IPS-18c (cell line): ENCODE measurements around the gene SETDB2.

Source experiments
- H3K4me3 ChIP-seq: 2 replicates; pipeline ENCODE4 v1.7.0; 2013; ENCODE audit warnings: low read depth, mild to moderate bottlenecking, low read length, moderate library complexity; ENCODE audit not compliant: insufficient read depth
- H3K9me3 ChIP-seq: one replicate; pipeline ENCODE4 v1.6.1; 2013; ENCODE audit warnings: mild to moderate bottlenecking, low read length, moderate library complexity; ENCODE audit not compliant: control insufficient read depth, insufficient read depth

Gene SETDB2, protein sequence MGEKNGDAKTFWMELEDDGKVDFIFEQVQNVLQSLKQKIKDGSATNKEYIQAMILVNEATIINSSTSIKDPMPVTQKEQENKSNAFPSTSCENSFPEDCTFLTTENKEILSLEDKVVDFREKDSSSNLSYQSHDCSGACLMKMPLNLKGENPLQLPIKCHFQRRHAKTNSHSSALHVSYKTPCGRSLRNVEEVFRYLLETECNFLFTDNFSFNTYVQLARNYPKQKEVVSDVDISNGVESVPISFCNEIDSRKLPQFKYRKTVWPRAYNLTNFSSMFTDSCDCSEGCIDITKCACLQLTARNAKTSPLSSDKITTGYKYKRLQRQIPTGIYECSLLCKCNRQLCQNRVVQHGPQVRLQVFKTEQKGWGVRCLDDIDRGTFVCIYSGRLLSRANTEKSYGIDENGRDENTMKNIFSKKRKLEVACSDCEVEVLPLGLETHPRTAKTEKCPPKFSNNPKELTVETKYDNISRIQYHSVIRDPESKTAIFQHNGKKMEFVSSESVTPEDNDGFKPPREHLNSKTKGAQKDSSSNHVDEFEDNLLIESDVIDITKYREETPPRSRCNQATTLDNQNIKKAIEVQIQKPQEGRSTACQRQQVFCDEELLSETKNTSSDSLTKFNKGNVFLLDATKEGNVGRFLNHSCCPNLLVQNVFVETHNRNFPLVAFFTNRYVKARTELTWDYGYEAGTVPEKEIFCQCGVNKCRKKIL

DNA sequence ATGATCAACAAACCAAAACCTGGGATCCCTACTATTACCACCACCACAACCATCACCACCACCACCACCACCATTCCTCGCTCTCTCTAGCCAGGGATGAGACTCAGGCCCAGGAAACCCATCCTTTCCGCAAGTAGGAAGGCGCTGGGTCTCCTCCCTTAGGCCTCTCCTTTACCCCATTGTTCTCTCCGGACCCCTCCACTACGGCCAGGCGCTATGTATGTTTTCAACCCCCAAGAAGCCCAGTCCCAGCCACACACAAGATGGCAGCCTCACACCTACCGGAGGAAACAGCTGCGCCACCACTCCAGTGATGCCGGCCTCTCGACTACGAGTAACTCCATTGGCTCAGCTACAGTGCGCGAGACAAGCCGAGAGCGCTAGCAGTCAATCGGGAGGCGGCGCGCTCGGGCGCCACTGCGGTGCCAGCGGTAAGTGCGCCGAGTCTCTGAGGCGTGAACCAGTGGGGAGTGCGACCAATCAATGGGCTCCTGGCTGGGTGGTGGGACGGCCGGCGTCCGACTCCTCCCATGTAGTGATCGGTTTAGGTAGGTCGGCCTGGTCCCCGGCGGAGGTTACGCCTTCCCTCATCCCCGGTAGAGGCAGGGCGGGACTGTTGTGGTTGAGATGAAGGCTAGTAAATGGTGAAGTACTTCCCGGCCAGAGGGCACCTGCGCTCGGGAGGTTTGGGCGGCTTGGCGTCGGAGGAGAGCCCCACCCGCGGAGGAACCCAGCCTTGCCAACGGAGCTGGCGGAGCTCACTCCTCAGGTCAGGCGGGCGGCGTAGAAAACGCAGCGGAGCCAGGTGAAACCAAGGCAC, at the start of gene SETDB2, which contains the start of gene CAB39L:
TSS of gene SETDB2 (plus strand) at position 571 of the 820 bp plus-strand sequence. CDS start 7,620 bp downstream, outside the sequence.
TSS of gene CAB39L (minus strand) at position 361 of the 820 bp plus-strand sequence. CDS start 61,154 bp downstream, outside the sequence.
- Histone ChIP-seq H3K4me3 (peak within 1 kb of the TSS; percentile 81), H3K9me3 (no peaks in the 10 kb centered on the region)

DNA sequence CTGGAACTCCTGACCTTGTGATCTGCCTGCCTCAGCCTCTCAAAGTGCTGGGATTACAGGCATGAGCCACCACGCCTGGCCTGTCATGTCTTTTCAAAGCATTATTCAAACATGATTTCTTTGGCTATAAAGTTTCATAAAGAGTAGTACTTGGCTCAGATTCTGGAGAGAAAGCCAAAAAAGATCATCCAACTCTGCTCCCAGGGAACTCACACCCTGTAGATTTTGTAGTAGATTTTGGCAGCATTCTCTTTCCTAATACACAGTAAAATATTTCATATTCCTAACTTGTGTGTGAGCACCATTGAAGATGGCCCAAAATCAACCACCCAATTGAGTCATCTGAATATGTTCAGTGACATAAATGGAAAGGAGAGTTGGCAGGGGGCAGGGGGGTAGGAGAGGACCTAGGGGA, 48.6 kb upstream of the SETDB2 start:
- Histone ChIP-seq H3K9me3 (no peaks in the 10 kb centered on the region), H3K4me3 (no peak overlapping the region)

DNA sequence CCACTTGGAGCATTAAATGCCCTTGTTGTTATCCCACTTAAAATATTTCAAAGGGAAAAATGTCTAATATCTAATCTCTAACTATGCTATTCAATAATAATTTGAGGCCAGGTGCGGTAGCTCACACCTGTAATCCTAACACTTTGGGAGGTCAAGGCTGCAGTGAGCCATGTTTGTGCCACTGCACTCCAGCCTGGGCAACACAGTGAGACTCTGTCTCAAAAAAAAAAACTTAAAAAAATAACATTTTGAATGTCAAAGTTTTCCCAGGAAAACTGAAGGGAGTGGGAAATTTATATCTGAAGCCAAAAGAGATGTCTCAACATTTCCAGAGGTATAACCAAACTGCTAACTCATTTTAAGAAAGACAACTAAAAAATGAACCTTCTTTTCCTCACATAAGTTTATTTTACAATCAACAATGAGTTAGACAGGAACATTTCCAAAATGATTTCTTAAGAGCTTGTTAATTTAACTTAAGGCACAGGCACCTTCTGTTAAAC, 48.1 kb upstream of the SETDB2 start:
- no peak overlapping the region for H3K4me3 ChIP-seq
- no peaks in the 10 kb centered on the region for H3K9me3 ChIP-seq

DNA sequence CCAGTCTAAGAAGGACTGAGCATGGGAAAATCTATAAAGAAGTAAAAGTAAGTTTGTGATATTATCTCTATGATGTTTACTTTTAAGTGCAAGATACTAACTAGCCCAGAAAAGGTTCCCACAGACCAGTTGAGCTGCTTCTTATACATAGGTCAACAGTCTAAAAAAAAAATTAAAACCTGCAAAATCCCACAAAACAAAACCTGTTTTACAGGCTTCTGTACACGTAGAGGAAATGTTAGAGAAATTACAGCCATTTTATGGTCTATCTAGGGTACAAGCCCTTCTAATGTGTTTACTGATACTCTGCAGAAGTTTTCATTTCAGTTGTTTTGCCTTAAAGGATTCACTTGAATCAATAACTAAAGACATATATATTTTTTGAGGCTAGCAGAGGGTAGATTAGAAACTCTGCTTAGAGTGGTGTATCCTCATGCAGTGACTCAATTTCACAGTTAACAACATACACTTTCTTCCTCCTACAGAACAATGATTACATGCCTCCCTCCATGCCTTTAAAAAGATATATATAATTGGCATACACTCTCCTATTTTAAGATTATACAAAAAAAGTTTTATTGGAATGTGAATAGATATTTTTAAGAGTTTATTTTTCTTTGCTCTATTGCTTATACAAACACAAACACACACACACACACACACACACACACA, 44.1 kb upstream of the SETDB2 start:
- Histone ChIP-seq H3K9me3 (no peaks in the 10 kb centered on the region), H3K4me3 (no peak overlapping the region)

DNA sequence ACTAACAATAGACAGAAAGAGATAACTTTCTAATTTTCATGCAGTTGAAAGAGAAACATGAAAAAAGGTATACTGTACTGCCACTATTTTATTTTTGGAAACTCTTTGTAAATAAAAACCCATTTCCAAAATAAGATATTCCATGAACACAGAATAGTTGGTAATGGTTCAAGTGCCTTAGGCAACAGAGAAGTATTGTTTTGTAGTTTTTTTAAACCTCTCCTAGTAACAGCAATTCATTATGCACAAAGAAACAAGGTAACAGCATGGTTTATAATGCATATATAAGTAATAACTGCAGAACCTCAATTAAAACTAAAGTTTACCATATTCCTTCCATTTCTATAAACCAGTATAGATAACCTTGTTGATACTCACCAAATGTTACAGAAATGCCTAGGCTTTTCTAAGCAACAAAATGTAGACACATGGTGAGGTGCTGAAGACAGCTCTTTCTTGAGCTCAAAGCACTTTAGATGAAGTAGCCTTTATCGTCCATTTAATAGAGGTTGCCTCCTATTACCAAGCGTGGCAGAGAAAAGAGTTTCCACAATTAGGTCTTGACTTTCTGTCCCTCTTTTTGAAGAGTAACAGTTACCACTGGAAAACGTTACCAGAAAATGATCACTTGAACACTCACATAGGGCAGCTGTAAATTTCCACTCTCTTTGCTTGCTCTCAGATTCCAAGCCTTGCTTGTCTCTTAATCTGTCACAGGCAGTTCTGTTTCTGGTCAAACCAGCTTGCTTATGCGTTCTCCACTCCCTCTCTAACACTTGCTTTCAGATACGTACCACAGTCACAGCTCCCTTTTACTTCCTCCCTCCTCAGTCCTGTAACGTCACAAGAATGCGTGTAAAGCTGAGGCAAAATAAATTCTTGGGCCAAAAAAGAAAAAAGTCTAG, 43.1 kb upstream of the SETDB2 start:
- H3K4me3 ChIP-seq = no peak overlapping the region
- no peaks in the 10 kb centered on the region for H3K9me3 ChIP-seq

DNA sequence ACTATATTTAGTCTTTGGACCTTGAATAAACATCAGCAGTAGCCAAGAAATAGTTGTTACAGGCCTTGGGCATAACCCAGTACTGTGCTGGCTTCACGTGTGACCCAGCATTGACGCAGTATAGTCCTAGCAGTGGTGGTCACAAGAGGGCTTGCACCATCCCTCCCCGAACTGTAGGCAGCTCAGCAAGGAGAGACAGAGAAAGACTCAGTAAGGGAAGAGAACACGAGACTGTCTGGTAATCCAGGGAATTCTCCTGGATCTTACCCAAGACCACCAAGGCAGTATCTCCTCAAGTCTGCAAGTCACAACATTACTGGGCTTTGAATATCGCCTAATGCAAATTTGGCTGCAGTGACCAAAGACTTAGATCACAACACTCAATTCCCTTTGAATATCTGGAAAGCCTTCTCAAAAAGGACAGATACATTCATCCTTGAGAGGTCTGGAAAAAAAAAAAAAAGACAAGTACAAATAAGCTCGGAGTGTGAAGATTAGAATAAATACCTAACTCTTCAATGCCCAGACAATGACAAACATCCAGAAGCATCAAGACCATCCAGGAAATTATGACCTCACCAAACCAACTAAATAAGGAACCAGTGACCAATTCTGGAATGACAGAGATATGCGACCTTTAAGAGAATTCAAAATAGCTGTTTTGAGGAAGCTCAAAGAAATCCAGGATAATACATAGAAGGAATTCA, 39.9 kb upstream of the SETDB2 start:
- no peak overlapping the region for H3K4me3 ChIP-seq
- H3K9me3 ChIP-seq = no peaks in the 10 kb centered on the region

DNA sequence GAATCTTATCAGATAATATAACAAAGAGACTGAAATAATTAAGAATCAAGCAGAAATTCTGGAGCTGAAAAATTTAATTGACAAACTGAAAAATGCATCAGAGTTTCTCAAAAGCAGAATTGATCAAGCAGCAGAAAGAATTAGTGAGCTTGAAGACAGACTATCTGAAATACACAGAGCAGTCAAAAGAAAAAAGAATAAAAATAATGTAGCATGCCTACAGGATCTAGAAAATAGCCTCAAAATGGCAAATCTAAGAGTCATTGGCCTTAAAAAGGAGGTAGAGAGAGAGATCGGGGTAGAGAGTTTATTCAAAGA, 39.4 kb upstream of the SETDB2 start:
- Histone ChIP-seq H3K4me3 (no peak overlapping the region), H3K9me3 (no peaks in the 10 kb centered on the region)

DNA sequence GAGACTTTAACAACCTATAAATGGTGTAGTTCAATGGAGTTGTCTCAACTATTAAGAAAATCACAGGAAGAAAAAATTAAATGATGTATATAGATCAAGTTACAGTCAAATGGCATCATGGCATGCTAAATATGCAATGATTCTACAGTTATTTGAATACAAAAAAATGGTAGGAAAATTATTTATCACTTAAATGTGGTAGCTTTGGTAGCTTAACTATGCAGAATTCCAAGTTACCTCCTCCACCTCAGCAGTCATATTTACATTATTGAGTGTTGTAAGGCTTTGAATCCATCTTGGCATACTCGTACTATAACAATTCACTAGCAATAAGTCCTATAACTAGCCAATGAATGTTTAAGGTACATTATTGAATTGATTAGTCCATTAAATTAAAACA, 37.0 kb upstream of the SETDB2 start:
- H3K9me3 ChIP-seq = no peaks in the 10 kb centered on the region
- no peak overlapping the region for H3K4me3 ChIP-seq

DNA sequence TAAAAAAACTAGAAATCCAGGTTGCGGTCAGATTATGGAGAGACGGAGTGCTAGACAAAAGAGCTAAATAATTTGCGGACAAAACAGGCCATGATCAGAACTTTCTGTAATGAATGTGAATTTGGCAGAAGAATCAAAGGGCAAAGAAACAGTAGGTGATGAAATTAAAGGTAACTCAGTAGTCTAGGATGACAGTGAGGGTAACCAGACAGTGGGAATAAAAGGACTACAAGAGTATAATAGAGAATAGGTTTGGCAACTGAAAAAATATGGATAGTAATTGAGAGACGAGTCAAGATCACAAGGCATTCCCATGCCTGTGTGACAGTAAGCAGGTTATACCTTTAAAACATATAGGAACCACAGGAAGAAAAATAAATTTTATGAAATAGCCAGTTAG, 36.1 kb upstream of the SETDB2 start:
- Histone ChIP-seq H3K4me3 (no peak overlapping the region), H3K9me3 (no peaks in the 10 kb centered on the region)

DNA sequence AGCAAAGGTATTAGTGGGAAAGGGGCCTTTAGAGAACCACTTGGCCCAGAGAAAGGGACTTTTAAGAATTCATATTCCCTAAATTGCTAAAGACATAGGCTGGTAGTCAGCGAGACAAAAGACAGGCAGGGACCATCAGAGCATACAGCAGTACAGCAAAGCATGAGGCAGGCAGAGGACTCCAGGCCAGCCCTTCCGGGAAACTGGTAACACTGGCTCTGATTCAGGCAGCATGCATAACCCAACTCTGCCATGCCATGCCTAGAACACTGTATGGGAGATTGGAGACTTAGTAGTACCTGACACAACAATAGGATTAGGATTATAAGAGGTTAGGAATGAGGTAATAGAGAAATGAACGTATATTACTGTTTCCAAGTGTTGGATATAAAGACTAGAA, 35.1 kb upstream of the SETDB2 start:
- Histone ChIP-seq H3K4me3 (no peak overlapping the region), H3K9me3 (no peaks in the 10 kb centered on the region)

DNA sequence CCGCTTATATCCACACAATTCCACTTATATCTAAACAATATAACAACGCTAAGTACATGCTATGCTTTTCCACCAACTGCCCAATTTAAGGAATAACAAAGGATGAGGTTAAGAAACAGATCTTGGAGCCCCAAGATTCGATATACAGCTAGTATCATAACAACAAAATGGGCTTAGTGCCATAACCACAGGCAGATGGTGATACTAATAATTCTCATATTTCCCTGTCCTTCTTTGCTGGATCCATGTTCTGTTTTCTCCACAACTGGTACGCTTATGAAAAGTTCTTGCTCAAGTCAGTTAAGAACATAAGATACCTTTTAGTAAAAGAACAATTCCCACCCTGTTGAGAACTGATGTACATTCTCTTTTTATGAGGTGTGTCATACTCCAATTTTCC, 34.1 kb upstream of the SETDB2 start:
- Histone ChIP-seq H3K4me3 (no peak overlapping the region), H3K9me3 (no peaks in the 10 kb centered on the region)

DNA sequence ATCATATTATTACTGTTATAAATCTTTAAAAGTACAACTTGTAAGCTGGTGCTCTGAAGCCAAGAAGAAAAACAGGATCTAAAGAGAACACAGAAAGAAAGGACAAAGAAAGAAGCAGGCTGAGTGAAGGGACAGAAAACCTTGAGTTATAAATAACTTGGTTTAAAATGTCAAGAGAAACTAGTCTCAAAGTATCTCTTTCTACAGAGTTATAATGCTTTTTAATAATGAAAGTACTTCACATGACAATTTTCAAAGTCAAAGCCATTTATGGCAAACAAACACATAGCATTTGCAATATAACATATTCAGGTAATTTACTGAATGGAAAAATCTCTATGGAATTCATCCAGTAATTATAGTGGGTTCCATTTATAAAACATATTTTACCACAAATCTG, 33.6 kb upstream of the SETDB2 start:
- Histone ChIP-seq H3K9me3 (no peaks in the 10 kb centered on the region), H3K4me3 (no peak overlapping the region)

DNA sequence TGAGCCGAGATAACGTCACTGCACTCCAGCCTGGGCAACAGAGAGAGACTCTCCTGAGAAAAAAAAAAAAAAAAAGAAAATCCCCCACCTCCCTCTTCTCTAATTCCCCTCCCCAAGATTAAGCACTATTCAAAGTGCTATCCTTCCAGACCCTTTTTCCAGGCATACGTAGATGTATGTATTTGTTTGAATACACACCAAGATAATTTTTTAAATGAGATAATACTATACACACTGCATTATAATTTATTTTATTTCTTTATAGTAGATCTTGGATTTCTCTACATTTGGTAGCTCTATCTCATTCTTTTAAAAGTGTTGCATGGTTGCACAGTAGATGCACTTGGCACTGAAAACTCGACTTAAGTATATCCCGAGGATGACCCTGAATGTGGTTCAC, 32.7 kb upstream of the SETDB2 start:
- Histone ChIP-seq H3K9me3 (no peaks in the 10 kb centered on the region), H3K4me3 (no peak overlapping the region)

DNA sequence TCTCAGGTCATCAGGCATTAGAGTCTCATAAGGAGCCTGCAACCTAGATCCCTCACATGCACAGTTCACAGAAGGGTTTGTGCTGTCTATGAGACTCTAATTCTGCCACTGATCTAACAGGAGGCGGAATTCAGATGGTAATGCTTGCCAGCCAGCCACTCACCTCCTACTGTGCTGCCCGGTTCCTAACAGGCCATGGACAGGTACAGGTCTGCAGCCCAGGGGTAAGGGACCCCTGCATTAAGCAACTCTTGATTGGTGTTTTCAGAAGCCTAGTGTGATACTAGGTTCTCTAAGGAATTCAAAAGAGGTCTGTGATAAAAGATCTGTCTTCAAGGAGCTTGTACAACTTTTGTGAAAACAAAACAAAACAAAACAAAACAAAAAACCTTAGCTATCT, 31.3 kb upstream of the SETDB2 start:
- Histone ChIP-seq H3K9me3 (no peaks in the 10 kb centered on the region), H3K4me3 (no peak overlapping the region)

DNA sequence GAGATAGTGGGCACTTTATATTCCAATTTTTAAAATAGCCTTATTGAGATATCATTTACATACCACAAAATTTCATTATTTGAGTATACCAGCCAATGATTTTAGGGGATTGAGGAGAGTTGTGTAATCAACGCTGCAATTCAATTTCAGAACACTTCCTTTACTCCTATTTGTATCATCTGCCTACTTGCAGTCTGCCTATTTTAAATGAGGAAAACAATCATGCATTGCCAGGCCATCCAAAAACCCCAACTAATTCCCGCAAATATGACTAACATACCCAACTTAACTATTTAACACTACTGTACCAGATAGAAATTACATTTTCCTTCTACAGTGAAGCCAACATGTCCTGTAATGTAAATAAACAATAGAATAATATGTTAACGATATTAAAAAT, 26.9 kb upstream of the SETDB2 start:
- Histone ChIP-seq H3K4me3 (no peak overlapping the region), H3K9me3 (no peaks in the 10 kb centered on the region)

DNA sequence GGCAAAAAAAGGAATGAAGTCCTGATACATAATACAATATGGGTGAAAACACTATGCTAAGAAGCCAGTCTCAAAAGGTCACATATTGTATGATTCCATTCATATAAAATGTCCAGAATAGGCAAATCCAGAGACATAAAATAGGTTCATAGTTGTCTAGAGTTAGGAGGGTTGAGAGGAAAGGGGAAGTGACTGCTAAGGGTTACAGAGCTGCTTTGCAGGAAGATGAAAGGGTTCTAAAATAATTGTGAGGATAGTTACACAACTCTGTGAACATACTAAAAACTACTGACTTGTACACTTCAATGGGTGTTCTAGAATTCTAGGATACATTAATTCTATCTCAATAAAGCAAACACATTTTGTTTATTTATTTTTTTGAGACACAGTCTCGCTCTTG, 25.9 kb upstream of the SETDB2 start:
- Histone ChIP-seq H3K4me3 (no peak overlapping the region), H3K9me3 (no peaks in the 10 kb centered on the region)
